GM18498 (cell line): Measurements from ENCODE around the gene STAP2.
"Not testable (repeated sequence)": the region's sequence is repeated elsewhere in the genome, so short reads cannot be mapped to it uniquely, and the experiment has no call there.

Source experiments
- ATAC-seq: cut with Tn5 transposase; IDR thresholded peaks from one replicate; pipeline ENCODE4 v1.9.1; 2021; ENCODE audit warnings: mild to moderate bottlenecking, moderate library complexity; ENCODE audit not compliant: unreplicated experiment

STAP2 gene

DNA sequence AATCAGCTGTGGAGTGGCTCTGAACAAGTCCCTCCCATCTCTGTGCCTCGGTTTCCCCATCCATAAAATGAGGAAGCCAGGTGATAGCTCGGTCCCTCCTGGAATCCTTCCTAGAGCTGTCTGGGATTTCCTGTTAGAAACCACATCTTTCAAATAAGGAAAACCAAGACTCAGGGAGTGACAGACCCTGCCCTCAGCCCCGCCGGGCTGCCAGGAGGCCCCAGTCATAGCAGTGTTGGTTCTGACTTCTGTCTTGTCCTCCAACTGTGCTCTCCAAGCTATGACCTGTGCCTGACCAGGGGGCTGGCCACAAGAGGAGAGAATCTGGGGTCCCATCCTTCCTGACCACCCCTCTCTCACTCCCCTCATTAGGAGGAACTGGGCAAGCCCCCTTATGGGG, 60.6 kb downstream of the STAP2 start:
- ATAC-seq: no peak

- ATAC-seq: no peak
Measured at GRCh38 chr19:4277191-4277696, 61.4 kb downstream of the STAP2 start.

GRCh38 chr19:4274321-4274686, 64.3 kb downstream of the STAP2 start:
- not testable (repeated sequence) for ATAC-seq
